ENCODE measurements around the gene PLA2G4A. TPM values are rescaled to one million over a fixed set of nuclear protein-coding genes. Genes with fewer than 3 reads are reported as not detected.

PLA2G4A gene
- total RNA-seq, 2 donors from 2014 or later: 3.1 to 6.3 TPM

DNA sequence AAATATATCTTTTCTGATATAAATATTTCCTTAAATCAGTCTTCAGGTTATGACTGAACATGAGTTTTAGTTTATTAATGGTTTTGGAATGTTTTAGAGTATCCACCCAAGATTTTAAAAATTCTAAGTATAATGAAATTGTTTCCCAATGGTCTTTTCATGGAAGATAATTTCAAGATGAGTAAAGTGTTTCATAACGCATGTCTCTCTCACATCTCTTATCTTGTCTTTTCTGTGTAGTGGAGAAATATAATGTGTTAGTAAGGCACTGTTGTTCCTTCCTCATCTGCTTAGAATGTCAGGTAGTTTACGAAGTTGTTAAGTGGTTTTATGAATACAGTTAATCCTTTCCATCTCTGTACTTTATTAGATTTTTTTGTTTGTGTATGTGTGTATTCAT, 49.6 kb downstream of the PLA2G4A start:
- Histone ChIP-seq H3K27ac (no peak overlapping the region), H3K27me3 (no peaks in the 10 kb centered on the region), H3K36me3 (no peaks in the 10 kb centered on the region), H3K4me1 (no peaks in the 10 kb centered on the region), H3K4me3 (no peak overlapping the region), H3K9ac (ENCODE audit: low read depth in 2 of 2, low read length in 2 of 2) (no peak overlapping the region), H3K9me3 (no peaks in the 10 kb centered on the region)
- DNase-seq: no peak
- TF ChIP-seq, protein P1, sequence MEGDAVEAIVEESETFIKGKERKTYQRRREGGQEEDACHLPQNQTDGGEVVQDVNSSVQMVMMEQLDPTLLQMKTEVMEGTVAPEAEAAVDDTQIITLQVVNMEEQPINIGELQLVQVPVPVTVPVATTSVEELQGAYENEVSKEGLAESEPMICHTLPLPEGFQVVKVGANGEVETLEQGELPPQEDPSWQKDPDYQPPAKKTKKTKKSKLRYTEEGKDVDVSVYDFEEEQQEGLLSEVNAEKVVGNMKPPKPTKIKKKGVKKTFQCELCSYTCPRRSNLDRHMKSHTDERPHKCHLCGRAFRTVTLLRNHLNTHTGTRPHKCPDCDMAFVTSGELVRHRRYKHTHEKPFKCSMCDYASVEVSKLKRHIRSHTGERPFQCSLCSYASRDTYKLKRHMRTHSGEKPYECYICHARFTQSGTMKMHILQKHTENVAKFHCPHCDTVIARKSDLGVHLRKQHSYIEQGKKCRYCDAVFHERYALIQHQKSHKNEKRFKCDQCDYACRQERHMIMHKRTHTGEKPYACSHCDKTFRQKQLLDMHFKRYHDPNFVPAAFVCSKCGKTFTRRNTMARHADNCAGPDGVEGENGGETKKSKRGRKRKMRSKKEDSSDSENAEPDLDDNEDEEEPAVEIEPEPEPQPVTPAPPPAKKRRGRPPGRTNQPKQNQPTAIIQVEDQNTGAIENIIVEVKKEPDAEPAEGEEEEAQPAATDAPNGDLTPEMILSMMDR (IDR thresholded peaks at IDR 0.05): no peak
- intact Hi-C loops (cut with DNase I): no loop called here

DNA sequence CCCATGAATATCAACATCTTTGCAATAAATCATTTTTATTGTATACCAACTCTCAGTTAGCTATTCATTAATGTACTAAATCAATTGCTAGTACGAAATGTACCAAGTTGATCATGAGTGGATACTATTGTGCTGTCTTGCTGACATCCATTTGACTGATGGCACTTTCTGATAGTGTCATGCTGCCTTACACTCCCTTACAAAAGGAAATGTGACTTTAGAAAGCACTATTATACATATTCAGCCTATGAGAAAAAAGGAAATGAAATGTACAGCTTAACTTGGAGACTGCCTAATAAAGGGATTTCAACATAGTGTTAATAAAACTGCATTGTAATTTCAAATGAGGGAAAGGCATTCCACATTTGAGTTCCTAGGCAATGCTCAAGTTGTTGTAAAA, 52.2 kb downstream of the PLA2G4A start:
- no peak overlapping the region for H3K27ac ChIP-seq
- TF ChIP-seq, protein P1 (IDR thresholded peaks at IDR 0.05): no peak
- no peaks in the 10 kb centered on the region for H3K4me1 ChIP-seq
- no peak overlapping the region for H3K4me3 ChIP-seq
- intact Hi-C loops (cut with DNase I): no loop called here
- no peak for DNase-seq
- H3K27me3 ChIP-seq: no peaks in the 10 kb centered on the region
- no peaks in the 10 kb centered on the region for H3K36me3 ChIP-seq
- no peak overlapping the region for H3K9ac ChIP-seq (ENCODE audit: low read depth in 2 of 2, low read length in 2 of 2)
- no peaks in the 10 kb centered on the region for H3K9me3 ChIP-seq

DNA sequence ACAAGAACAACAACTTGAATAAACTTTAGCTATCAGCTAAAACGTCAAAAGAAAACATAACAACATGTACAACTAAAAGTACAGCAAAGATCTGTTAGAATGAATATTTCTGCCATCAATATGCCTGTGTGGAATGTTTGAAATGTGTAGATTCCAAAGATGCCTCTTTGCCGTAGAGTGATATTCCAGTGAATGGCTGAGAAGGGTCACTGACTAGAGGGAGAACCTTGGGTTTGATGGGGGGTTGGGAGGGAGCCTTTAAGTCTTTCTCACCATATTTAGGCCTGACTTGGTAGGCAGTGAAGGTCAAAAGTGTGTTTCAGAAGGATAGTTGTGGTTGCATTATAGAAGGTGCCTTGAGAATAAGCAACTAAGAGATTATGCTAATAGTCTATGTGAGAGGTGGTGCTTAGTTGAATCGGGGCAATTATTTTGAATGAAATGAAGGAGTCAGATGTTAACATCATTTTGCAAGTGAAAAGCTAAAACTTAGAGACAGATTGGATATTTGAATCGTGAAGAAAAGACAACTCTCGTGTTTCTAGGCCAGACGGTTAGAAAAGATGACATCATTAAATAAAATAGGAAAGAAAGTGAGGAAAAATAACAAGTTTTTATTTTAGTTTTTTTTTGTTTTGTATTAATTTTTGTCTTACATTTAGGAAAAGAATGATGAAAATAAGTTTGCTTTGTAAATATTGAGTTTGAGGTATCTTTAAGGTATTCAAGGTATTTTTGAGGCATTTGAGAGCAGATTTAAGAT, 53.8 kb downstream of the PLA2G4A start:
- Histone ChIP-seq H3K27ac (no peak overlapping the region), H3K36me3 (no peaks in the 10 kb centered on the region), H3K9me3 (no peaks in the 10 kb centered on the region), H3K4me3 (no peak overlapping the region), H3K4me1 (no peaks in the 10 kb centered on the region), H3K9ac (ENCODE audit: low read depth in 2 of 2, low read length in 2 of 2) (no peak overlapping the region), H3K27me3 (no peaks in the 10 kb centered on the region)
- TF ChIP-seq, protein P1 (IDR thresholded peaks at IDR 0.05): no peak
- no peak for DNase-seq
- intact Hi-C loops (cut with DNase I): no loop called here

DNA sequence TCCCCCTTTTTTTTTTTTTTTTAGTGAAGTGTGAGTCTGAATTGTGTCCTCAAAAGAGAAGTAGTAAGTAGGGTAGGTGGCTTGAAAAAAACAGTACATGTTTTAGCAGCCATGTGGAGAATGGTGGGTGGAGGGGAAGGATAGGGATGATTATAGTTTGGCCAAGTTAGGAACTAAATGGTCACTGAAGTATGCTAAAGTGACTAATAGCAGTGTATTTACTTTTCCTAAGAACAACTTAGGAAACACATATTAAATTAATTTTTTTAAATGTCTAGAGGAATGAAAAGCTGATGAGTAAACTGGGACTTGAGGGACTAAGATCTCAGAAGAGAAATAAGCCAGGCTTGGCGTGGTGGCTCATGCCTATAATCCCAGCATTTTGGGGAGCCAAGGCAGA, 55.5 kb downstream of the PLA2G4A start:
- no peak overlapping the region for H3K4me3 ChIP-seq
- DNase-seq: no peak
- TF ChIP-seq, protein P1 (IDR thresholded peaks at IDR 0.05): no peak
- no peaks in the 10 kb centered on the region for H3K27me3 ChIP-seq
- H3K27ac ChIP-seq: no peak overlapping the region
- intact Hi-C loops (cut with DNase I): no loop called here
- no peak overlapping the region for H3K9ac ChIP-seq (ENCODE audit: low read depth in 2 of 2, low read length in 2 of 2)
- H3K36me3 ChIP-seq: no peaks in the 10 kb centered on the region
- H3K9me3 ChIP-seq: no peaks in the 10 kb centered on the region
- no peaks in the 10 kb centered on the region for H3K4me1 ChIP-seq

DNA sequence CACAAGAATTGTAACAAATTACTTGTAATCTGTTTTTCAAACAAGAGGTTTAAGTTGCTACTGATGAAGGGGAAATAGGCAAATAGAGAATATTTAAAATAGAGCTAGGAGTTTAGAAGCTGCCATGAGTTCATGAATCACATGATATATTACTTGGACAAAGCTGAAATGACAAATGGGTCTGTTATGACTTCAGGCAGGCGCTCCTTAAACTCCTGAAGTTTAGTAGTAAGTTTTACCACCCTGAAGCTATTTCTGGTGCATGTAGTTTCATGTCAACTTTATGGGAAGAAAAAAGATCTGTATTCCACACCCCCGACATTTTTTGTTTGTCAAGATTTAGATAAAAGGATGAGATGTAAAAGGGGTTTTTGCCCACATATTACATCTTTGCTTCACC, 58.5 kb downstream of the PLA2G4A start:
- H3K9me3 ChIP-seq: no peaks in the 10 kb centered on the region

More for the DNA sequence above, 58.5 kb downstream of the PLA2G4A start:
- TF ChIP-seq, protein P1 (IDR thresholded peaks at IDR 0.05): no peak
- no peaks in the 10 kb centered on the region for H3K4me1 ChIP-seq
- no peaks in the 10 kb centered on the region for H3K27me3 ChIP-seq
- no peak overlapping the region for H3K4me3 ChIP-seq
- H3K9ac ChIP-seq (ENCODE audit: low read depth in 2 of 2, low read length in 2 of 2): no peak overlapping the region
- H3K27ac ChIP-seq: no peak overlapping the region
- no peak for DNase-seq
- no peaks in the 10 kb centered on the region for H3K36me3 ChIP-seq
- intact Hi-C loops (cut with DNase I): no loop called here
